HG02840 (cell line): ENCODE measurements around the gene SLCO1B3.

Experiments
- ATAC-seq: cut with Tn5 transposase; IDR thresholded peaks from one replicate; pipeline ENCODE4 v1.9.1; 2021; ENCODE audit warnings: mild to moderate bottlenecking, moderate library complexity, moderate number of reproducible peaks; ENCODE audit not compliant: unreplicated experiment, low FRiP score

The SLCO1B3 gene

DNA sequence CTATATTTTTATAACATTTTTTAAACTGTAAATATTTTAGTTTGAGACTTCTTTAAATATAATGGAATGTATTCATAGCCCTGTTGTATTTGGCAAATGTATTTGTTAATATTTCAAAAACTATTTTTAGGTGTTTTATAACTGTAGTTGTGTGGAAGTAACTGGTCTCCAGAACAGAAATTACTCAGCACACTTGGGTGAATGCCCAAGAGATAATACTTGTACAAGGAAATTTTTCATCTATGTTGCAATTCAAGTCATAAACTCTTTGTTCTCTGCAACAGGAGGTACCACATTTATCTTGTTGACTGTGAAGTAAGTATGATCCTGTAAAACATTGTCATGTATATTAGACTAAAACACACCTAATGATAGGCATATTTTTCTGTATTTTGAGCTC, 72.8 kb downstream of the SLCO1B3 start:
- no peak for ATAC-seq

DNA sequence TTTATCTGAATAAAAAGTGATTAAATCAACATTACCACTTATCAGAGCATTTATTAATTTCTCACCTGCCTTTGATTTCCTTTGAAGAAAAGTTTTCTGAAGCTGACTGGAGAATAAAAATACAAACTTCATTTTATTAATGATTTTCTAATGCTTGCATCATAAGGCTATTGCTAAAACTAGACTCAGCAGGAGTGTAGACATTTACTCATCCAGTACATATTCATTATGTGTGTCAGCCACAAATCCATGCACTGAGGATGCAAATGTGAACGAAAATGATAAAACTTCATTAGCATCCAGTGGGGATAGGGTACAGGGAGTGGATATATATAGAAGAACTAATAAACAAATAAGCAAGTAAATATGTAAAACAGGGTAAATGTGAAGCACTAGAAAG, 74.6 kb downstream of the SLCO1B3 start:
- no peak for ATAC-seq

DNA sequence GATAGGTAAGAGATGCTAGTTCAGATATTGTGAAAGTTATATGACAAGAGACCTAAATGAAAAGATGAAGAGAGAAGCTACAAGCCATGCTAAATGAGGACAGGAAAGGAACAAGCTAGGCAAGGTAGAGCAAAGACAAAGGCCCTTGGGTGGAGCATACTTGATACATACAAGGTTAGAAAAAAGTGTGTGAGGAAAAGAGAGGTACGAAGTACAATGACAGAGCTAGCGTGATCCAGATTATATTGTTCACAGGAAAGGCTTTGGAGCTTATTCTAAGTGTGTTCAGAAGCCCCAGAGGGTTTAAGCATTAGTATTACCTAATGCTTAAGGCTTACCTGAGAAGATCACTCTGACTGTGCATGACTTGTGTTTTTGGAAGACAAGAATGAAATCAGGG, 75.0 kb downstream of the SLCO1B3 start:
- ATAC-seq = no peak

DNA sequence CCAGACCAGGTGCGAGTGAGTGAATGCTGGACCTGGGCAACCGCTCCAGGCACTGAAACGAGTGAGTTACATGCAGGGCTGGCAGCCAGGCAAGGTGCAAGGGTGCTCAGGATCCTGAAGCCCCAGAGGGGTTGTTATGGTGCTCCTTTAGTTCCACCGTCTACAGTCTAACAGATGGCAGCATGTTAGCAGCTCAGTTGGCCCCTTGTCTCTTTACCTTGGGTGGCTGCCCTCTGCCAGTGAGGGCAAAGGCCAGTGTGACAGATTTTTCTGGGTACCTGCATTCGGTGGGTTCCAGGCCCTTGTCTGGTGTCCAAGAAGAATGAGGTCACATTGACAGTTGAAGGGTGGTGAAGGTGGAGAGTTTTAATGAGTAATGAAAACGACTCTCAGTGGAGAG, 106.8 kb downstream of the SLCO1B3 start:
- ATAC-seq = no peak

DNA sequence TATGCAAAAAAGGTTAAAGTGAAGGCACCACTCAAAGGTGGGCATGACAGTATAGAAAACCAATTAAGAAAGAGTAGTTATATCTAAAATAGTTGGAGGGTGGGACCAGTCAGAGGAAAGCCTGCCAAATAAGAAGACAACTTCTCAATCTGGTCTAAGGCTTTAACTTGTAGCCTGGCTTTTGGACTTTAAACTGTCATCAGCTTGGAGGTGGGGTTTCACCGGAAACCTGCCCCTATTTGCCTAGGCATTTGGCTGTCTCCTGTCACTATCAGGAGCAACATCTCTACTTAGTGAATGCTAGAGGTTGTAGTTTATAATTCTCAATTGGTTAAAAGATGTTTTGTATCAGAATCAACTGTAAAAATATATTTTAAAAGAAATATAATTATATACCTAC, 107.3 kb downstream of the SLCO1B3 start:
- no peak for ATAC-seq

DNA sequence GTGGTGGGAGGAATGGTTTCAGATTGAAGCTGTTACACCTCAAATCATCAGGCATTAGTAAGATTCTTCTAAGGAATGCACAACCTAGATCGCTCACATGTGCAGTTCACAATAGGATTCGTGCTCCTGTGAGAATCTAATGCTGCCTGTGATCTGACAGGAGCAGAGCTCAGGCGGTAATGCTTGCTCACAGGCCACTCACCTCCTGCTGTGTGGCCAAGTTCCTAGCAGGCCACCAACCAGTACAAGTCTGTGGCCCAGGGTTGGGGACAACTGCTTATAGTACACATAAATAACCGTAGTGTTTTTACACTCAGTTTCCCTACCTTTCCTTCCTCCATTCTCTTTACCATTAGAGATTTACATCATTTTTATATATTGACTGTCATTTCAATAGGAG, 121.4 kb downstream of the SLCO1B3 start:
- ATAC-seq = no peak

DNA sequence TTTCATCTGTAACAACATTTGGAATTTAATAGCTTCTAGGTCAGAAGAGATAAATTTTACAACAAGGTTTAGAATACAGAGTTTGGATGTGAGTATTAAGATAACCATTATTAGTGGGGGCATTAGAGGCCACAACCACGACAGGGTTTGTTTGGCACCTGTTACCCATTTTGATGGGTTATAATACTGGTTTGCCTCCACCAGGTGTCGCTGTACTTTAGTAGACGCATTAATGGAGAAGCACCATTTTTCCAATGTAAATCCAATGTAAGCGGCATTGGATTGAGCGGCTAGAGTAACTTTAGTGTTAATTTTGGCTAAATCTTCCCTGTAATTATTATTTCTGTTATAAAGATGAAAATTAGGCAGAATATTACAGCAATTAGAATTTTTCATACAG, 136.2 kb downstream of the SLCO1B3 start:
- ATAC-seq = no peak

DNA sequence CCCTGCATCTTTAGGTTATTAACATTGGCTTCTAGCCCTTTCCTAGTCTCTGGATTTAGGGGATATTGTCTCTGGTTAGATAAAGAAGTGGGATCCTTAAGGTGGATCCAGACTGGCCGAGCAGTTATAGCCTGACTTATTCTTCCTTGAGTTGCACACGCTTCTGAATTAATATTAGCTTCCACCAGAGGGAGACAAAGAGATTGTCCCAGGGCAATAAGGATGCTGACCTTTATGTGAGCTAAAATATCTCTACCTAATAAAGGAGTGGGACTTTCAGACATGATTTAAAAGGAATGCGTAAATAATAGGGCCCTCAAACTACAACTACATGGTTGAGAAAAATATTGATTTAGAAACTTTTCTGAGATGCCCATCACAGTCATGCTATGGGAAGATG, 139.7 kb downstream of the SLCO1B3 start:
- no peak for ATAC-seq

DNA sequence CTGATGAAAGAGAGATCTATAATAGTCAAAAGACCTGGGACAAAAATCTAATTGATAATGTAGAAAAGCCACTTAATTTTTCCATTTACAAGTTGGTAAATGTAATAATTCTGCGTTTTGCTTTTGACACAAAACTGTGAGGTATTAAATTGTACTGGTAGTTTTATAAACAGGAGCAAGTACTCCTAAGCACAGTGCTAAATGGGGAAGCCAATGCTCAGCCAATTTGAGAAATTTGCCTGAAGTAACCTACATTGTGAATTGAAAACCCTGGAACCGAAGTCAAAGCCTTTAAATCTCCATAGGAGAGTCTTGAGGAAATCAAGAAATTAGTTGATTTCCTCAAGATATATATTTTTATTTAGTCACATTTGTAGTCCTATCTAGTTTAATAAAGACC, 152.8 kb downstream of the SLCO1B3 start:
- ATAC-seq = no peak

DNA sequence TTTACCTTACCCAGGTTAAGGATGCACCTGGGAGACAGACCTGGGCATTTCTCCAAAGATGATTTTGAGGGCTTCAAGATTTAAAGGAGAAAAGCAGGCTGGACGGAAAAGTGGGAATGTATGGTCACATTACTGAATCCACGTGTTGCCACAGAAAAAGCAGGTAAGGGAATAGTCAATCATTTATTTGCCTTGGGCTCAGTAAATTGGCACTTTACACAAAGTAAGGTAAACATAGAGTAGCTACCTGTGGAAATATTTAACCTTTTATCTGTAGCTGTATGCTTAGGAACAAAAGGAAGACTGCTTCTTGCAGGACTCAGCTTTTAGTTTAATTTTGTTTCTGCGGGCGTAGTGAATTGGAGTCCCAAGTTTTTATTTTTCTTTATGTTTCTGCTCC, 153.3 kb downstream of the SLCO1B3 start:
- ATAC-seq = no peak
